Measurements from ENCODE around the gene PDE6B.

Gene PDE6B

GRCh38 chr4:605702-606425 is 19.5 kb upstream of the PDE6B start:
- no peak for TF ChIP-seq CTCF (IDR thresholded peaks at IDR 0.05)

- TF ChIP-seq CTCF (IDR thresholded peaks at IDR 0.05) = no peak
Measured at GRCh38 chr4:608236-608635, 17.1 kb upstream of the PDE6B start.

GRCh38 chr4:609400-610050 is 15.8 kb upstream of the PDE6B start:
- TF ChIP-seq CTCF (IDR thresholded peaks at IDR 0.05) = no peak

GRCh38 chr4:610411-611261 is 14.7 kb upstream of the PDE6B start:
- no peak for TF ChIP-seq CTCF (IDR thresholded peaks at IDR 0.05)

- no peak for TF ChIP-seq CTCF (IDR thresholded peaks at IDR 0.05)
Measured at GRCh38 chr4:612052-612748, 13.2 kb upstream of the PDE6B start.

- no peak for TF ChIP-seq CTCF (IDR thresholded peaks at IDR 0.05)
Measured at GRCh38 chr4:612749-613125, 12.6 kb upstream of the PDE6B start.

- TF ChIP-seq CTCF (IDR thresholded peaks at IDR 0.05) = no peak
Measured at GRCh38 chr4:613126-613525, 12.2 kb upstream of the PDE6B start.

All from LNCAP (cell line).